Activated T-helper 1 cell treated with anti-CD3 and anti-CD28 coated beads, Interleukin-2, amount 50 U/mL, for 16 hours (primary cell): ENCODE data around the gene PCDHA13.
"Not testable (repeated sequence)": the region's sequence is repeated elsewhere in the genome, so short reads cannot be mapped to it uniquely, and the experiment has no call there.

Experiments used
- DNase-seq, 2 donors: peaks; one replicate each; pipeline ENCODE4 v3.0.0-alpha.2; 2020; ENCODE audit warnings: low read depth in 1 of 2, low spot score in 1 of 2

The PCDHA13 gene, protein sequence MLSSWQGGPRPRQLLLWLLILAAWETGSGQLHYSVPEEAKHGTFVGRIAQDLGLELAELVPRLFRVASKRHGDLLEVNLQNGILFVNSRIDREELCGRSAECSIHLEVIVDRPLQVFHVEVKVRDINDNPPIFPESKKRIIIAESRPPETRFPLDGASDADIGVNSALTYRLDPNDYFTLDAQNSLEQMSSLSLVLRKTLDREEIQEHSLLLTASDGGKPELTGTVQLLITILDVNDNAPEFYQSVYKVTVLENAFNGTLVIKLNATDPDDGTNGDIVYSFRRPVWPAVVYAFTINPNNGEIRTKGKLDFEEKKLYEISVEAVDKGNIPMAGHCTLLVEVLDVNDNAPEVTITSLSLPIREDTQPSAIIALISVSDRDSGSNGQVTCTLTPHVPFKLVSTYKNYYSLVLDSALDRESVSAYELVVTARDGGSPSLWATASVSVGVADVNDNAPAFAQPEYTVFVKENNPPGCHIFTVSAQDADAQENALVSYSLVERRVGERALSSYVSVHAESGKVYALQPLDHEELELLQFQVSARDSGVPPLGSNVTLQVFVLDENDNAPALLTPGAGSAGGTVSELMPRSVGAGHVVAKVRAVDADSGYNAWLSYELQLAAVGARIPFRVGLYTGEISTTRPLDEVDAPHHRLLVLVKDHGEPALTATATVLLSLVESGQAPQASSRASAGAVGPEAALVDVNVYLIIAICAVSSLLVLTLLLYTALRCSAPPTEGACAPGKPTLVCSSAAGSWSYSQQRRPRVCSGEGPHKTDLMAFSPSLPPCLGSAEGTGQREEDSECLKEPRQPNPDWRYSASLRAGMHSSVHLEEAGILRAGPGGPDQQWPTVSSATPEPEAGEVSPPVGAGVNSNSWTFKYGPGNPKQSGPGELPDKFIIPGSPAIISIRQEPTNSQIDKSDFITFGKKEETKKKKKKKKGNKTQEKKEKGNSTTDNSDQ

DNA sequence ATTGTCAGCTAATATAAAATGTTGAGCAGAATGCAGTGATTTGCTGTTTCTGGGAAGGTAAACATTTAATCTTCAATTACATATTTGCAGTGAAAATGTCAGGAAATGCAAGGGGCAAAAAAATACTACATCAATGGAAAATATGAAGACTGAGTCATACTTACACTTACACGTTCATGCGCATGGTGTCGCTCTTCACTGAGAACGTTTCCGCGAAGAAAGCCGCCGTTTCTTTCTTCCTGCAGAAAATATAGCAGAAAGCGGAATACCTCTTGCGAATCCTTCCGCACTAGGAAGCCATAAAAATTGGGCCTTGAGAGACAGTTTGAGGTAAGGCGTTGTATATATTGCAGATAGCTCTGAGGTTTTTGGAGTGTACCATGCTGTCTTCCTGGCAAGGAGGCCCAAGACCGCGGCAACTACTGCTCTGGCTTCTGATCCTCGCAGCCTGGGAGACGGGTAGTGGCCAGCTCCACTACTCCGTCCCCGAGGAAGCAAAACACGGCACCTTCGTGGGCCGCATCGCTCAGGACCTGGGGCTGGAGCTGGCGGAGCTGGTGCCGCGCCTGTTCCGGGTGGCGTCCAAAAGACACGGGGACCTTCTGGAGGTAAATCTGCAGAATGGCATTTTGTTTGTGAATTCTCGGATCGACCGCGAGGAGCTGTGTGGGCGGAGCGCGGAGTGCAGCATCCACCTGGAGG is at the start of gene PCDHA13:
Gene PCDHA13, plus strand, starts transcription at position 236 of the 702 bp plus-strand sequence. Its CDS starts 145 bp downstream, at position 381.
- no peak for DNase-seq

DNA sequence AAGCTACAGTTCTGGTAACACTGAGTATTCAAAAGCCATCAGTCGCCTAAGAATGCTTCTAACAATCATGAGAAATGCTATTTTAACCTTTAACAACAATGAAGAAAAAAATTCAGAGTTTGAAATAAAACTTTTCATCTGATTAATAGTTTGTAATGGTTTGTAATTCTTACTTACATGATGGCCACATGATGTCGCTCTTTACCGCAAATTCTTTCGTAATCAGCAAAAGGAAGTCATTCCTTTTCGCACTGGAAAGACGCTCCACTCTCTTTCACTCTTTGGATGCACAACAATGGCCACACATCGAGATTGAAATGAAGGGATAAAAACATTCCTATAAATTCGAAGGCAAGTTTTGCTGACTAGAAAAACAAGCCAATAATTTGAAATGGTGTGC is 47.9 kb upstream of the PCDHA13 start, which contains the start of gene PCDHA7:
Gene PCDHA7, plus strand, starts transcription at position 277 of the 400 bp plus-strand sequence. Its CDS starts 115 bp downstream, at position 392.
- DNase-seq: no peak

- DNase-seq: not testable (repeated sequence)
Measured at GRCh38 chr5:140834439-140835008, 47.4 kb upstream of the PCDHA13 start.

DNA sequence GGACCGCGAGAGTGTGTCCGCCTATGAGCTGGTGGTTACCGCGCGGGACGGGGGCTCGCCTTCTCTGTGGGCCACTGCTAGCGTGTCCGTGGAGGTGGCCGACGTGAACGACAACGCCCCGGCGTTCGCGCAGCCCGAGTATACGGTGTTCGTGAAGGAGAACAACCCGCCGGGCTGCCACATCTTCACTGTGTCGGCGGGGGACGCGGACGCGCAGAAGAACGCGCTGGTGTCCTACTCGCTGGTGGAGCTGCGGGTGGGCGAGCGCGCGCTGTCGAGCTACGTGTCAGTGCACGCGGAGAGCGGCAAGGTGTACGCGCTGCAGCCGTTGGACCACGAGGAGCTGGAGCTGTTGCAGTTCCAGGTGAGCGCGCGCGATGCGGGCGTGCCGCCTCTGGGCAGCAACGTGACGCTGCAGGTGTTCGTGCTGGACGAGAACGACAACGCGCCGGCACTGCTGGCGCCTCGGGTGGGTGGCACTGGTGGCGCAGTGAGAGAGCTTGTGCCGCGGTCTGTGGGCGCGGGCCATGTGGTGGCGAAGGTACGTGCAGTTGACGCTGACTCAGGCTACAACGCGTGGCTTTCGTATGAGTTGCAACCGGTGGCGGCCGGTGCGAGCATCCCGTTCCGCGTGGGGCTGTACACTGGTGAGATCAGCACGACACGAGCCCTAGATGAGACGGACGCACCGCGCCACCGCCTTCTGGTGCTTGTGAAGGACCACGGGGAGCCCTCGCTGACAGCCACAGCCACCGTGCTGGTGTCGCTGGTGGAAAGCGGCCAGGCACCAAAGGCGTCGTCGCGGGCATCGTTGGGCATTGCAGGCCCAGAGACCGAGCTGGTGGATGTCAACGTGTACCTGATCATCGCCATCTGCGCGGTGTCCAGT is 46.1 kb upstream of the PCDHA13 start:
- no peak for DNase-seq

DNA sequence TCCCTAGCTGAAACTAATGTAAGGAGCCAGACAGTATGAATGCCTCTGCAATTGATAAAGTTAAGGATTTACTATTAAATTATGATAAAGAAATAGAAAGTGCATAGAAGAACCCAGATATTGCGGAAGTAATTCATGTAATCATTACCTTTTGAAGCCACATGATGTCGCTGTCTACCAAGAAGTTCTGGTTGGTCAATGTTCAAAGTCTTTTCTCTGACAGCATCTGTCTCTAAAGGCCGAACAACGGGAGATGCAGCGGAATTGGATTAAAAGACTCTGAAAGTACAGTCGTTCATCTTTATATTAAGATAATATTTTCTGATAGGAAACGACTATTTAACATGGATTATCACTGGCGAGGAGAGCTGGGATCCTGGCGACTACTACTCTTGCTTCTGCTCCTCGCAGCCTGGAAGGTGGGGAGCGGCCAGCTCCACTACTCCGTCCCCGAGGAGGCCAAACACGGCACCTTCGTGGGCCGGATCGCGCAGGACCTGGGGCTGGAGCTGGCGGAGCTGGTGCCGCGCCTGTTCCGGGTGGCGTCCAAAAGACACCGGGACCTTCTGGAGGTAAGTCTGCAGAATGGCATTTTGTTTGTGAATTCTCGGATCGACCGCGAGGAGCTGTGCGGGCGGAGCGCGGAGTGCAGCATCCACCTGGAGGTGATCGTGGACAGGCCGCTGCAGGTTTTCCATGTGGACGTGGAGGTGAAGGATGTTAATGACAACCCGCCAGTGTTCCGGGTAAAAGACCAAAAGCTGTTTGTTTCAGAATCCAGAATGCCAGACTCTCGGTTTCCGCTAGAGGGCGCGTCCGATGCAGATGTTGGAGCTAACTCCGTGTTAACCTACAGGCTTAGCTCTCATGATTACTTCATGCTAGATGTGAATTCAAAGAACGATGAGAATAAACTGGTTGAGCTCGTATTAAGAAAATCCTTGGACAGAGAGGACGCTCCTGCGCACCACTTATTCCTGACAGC is 40.7 kb upstream of the PCDHA13 start, which contains the start of gene PCDHA8:
Gene PCDHA8, plus strand, starts transcription at position 210 of the 985 bp plus-strand sequence. Its CDS starts 135 bp downstream, at position 345.
- no peak for DNase-seq

DNA sequence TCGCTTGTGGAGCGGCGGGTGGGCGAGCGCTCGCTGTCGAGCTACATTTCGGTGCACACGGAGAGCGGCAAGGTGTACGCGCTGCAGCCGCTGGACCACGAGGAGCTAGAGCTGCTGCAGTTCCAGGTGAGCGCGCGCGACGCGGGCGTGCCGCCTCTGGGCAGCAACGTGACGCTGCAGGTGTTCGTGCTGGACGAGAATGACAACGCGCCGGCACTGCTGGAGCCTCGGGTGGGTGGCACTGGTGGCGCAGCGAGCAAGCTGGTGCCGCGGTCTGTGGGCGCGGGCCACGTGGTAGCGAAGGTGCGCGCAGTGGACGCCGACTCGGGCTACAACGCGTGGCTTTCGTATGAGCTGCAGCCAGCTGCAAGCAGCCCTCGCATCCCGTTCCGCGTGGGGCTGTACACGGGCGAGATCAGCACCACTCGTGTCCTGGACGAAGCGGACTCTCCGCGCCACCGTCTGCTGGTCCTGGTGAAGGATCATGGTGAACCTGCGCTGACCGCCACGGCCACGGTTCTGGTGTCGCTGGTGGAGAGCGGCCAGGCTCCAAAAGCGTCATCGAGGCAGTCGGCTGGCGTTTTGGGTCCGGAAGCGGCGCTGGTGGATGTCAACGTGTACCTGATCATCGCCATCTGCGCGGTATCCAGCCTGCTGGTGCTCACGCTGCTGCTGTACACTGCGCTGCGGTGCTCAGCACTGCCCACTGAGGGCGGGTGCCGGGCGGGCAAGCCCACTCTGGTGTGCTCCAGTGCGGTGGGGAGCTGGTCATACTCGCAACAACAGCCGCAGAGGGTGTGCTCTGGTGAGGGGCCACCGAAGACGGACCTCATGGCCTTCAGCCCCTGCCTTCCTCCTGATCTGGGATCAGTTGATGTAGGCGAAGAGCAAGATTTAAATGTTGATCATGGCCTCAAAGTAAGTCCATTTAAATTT is 38.9 kb upstream of the PCDHA13 start:
- no peak for DNase-seq

GRCh38 chr5:140848139-140849102 is 33.5 kb upstream of the PCDHA13 start, which contains the start of gene PCDHA9:
TSS of gene PCDHA9 (plus strand) at chr5:140848382. CDS start at chr5:140848496, 114 bp downstream.
- DNase-seq: not testable (repeated sequence)

DNA sequence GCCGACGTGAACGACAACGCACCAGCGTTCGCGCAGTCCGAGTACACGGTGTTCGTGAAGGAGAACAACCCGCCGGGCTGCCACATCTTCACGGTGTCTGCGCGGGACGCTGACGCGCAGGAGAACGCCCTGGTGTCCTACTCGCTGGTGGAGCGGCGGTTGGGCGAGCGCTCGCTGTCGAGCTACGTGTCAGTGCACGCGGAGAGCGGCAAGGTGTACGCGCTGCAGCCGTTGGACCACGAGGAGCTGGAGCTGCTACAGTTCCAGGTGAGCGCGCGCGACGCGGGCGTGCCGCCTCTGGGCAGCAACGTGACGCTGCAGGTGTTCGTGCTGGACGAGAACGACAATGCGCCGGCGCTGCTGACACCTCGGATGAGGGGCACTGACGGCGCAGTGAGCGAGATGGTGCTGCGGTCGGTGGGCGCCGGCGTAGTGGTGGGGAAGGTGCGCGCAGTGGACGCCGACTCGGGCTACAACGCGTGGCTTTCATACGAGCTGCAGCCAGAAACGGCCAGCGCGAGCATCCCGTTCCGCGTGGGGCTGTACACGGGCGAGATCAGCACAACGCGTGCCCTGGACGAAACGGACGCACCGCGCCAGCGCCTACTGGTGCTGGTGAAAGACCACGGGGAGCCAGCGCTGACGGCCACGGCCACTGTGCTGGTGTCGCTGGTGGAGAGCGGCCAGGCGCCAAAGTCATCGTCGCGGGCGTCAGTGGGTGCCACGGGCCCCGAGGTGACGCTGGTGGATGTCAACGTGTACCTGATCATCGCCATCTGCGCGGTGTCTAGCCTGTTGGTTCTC is 31.9 kb upstream of the PCDHA13 start:
- DNase-seq: not testable (repeated sequence)

- DNase-seq: no peak
Measured at GRCh38 chr5:140855772-140856674, 25.9 kb upstream of the PCDHA13 start, which contains the start of gene PCDHA10. TSS of gene PCDHA10 (plus strand) at chr5:140855897. CDS start at chr5:140856049, 152 bp downstream.

GRCh38 chr5:140857177-140857986 is 24.5 kb upstream of the PCDHA13 start:
- no peak for DNase-seq

DNA sequence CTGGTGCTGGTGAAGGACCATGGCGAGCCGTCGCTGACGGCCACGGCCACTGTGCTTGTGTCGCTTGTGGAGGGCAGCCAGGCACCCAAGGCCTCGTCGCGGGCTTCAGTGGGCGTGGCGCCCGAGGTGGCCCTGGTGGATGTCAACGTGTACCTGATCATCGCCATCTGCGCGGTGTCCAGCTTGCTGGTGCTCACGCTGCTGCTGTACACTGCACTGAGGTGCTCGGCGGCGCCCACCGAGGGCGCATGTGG is 24.0 kb upstream of the PCDHA13 start:
- DNase-seq: no peak

- DNase-seq: no peak
Measured at GRCh38 chr5:140862441-140863295, 19.3 kb upstream of the PCDHA13 start.
